Stimulated activated CD4-positive, alpha-beta T cell treated with anti-CD3 and anti-CD28 coated beads, TNF-alpha, amount 100 ng/mL, for 1 hour (primary cell): ENCODE data around the gene FZR1.
A peak's percentile ranks its signal among the peaks of the same experiment; 100 is the strongest.

Experiments
- DNase-seq, 3 donors: peaks; one replicate each; pipeline ENCODE4 v3.0.0-alpha.2; 2020; ENCODE audit warnings: low read depth in 3 of 3, low spot score in 1 of 3

The FZR1 gene

DNA sequence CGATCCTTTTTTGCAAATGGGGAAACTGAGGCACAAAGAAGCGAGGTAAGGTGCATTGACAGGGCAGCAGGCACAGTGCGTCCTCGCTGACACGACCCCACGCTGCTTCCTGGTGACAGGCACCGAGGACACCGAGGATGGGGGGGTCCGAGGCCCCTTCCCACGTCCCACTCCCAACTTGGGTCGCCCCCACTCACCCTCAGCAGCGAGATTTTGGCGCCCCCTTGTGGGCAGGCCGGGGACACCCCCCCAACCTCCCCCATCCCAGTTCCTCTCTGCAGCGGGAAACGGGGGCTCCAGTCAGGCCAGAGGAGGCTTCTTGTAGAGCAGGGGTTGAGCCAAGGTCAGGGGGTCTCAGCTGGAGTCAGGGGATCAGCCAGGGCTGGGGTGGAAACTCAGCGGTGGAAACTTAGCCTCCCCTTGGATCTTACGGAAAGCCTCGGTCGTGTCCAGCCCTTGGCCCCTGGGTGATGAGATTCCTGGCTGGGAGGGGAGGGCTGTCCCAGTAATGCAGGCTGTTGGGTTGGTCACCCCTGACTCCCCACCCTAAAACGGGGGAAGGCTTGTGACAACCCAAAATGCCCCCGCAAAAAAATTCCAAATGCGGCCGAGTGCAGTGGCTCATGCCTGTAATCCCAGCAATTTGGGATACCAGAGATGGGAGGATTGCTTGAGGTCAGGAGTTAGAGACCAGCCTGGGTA lies 34.0 kb upstream of the FZR1 start:
- peak in 1 of 3 donors; percentile 44 for DNase-seq

DNA sequence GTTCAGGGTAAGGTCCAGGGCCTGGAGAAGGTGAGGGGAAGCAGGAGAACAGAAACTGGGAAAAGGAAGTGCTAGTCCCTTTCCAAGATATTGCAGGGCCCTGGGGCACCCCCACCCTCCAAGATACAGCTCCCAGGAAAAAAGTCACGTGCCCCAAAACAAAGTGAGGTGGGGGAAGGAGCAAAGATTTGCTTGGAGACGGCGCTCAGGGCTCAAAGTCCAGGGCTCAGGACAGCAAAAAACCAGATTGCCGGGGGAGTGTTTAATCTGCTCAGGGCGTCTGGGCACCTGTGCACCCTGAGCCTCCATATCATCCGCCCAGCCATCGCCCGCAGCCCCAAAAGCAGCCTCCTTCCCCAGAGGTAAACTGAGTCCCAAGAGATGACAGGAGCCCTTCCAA lies 32.1 kb upstream of the FZR1 start:
- no peak for DNase-seq

DNA sequence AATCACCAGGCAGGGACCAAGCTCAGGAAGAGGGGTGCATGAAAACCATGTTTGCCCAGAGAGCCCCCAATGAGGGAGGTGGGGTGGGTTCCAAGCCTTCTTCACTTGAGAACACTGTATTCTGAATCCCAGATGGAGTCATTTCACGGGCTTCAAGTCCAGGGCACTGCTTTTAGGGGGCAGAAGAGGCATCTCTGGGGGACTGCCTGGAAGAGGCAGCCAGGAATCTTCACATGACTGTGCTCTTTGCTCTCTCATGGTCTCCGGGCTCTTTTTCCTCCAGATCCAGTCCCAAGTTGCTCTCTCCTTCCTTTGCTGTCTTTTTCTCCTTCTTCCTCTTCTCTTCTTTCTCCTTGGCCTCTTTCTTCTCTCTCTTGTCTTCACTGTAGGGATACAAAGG lies 31.5 kb upstream of the FZR1 start:
- DNase-seq: no peak

DNA sequence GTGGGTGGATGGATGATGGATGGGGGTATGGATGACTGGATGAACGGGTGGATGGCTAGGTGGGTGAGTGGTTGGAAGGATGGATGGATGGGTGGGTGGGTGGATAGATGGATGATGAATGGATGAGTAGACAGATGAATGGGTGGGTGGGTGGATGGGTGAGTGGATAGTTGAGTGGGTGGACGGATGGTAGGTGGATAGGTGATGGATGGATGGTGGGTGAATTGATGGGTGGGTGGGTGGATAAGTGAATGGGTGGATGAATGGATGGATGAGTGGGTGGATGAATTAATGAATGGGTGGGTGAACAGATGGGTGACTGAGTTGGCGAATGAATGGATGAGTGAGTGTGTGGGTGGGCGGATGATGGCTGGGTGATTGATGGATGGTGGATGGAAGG lies 30.7 kb upstream of the FZR1 start:
- DNase-seq: no peak

DNA sequence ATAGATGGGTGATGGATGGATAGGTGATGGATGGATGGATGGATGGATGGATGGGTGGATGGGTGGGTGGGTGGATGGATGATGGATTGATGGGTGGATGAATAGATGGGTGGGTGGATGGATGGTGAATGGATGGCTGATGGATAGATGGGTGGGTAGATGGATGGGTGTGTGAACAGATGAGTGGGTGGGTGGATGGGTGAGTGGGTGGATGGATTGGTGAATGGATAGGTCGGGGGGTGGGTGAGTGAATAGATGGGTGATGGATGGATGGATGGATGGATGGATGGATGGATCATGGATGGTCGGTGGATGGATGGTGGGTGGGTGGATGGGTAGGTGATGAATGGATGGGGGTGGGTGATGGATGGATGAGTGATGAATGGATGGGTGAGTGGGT lies 29.3 kb upstream of the FZR1 start:
- no peak for DNase-seq

DNA sequence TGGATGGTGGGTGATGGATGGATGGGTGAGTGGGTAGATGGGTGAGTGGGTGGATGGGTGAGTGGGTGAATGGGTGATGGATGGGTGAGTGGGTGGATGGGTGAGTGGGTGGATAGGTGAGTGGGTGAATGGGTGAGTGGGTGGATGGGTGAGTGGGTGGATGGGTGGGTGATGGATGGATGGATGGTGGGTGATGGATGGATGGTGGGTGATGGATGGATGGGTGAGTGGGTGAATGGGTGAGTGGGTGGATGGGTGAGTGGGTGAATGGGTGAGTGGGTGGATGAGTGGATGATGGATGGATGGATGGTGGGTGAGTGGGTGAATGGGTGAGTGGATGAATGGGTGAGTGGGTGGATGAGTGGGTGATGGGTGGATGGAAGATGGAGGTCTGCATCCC lies 28.6 kb upstream of the FZR1 start:
- DNase-seq: no peak

DNA sequence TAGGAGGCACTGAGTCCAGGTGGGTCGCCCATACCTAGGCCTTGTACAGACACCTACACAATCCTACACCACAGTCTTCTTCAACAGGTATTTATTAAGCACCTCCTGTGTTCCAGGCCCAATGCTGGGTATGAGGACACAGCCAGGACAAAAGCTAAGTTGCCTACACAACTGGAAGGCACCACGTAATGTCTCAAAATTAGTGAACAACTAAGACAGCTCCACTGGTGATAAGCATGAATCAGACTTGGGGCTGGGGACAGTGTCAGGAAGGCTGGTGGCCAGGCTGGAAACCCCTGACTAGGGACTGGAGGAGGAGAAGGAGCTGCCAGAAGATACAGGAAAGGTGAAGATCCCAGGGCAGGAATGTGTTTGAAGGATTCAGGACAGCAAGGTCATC lies 28.2 kb upstream of the FZR1 start:
- DNase-seq: no peak

DNA sequence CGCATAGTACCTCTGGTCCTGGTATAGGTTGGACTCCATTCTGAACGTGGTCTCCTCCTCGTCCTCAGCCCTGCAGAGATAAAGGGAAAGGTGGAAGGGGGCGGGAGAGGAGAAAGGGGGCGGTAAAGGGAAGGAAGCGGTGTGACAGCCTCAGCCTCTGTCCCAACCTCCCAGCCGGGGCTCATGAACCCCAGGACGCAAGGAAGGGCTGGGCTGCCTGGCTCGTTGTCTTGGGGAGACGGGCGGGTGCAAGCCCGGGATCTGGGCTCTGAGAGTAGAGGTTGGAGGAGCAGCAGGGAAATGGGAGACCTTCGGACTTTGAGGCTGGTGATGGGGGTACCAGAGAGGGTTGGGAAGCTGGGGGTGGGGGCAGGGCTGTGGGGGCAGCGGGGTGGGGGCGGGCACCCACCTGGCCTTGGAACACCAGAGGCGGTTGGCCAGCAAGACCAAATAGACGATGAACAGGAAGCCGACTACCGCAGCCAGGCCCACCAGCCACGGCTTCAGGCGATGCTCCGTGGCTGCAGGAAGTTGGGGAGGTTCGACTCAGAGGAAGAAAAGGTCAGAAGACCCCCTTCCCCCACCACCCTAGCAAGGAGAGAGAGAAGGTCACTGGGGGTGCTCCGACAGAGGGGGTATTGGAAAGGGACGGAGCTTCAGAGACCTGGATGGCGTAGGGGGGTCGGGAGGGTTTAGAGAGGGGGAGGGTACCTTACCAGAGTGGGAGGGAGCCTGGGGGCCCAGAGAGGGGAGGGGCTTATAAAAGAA lies 27.5 kb upstream of the FZR1 start:
- DNase-seq: no peak

DNA sequence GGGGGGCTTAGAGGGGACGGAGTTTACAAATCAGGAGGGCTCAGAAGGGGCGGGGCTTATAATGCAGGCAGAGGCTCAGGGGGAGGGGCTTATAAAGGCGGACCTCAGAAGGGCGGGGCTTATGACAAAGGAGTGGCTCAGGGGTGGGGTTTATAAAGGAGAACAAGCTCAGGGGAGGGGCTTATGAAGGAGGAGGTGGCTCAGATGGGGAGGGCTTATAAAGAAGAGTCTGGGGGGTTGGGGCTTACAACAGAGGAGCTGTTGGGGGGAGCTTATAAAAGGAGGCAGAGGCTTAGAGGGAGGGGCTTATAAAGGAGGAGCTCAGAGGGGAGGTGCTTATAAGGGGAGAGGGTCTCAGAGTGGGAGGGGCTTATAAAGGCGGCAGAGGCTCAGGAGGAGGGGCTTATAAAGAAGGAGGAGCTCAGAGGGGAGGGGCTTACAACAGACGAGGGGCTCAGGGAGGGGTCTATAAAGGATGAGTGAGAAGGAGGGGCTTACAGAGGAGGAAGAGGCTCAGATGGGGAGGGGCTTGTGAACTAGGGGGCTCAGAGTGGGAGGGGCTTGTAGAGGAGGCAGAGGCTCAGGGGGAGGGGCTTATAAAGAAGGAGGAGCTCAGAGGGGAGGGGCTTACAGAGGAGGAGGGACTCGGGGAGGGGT lies 26.8 kb upstream of the FZR1 start:
- DNase-seq: no peak

DNA sequence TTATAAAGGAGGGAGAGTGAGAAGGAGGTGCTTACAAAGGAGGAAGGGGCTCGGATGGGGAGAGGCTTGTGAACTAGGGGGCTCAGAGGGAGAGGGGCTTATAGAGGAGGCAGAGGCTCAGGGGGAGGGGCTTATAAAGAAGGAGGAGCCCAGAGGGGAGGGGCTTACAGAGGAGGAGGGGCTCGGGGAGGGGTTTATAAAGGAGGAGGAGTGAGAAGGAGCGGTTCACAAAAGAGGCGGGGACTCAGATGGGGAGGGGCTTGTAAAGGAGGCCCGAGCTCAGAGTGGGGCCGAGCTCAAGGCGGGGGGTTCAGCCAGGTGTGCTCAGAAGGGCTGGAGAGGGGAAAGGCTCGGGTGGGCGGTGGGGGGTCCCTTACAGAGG lies 26.3 kb upstream of the FZR1 start:
- no peak for DNase-seq

DNA sequence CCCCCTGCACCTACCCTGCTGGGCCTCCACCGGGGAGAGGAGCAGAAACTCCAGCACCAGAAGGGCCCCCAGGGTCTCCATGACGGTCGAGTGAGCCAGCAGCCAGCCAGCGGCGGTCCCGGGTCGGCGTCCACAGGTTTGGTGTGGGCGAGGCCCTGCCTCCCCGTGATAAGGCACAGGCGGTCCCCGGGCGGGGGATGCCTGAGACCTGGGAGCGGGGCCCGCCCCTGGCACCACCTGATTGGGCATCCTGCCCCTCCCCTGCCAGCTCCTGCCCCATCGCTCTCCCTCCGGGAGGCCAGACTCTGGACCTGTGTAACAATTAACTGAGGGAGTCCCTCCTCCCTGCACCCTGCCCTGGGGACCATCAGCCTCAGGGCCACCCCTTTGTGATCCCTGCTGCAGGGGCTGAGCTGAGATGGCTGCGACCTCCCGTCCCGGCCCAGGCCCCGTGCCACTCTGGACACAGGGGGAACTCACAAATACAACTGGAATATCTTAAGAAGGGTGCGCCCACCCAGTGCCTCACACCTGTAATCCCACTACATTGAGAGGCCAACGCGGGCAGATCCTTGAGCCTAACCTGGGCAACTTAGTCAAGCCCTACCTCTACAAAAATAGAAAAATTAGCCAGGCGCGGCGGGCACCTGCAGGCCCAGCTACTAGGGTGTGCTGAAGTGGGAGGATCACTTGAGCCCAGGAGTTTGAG lies 25.6 kb upstream of the FZR1 start, which contains the start of gene SMIM24:
Gene SMIM24, minus strand, starts transcription at position 143 of the 709 bp plus-strand sequence. Its CDS starts 62 bp downstream, at position 81.
- DNase-seq: no peak

DNA sequence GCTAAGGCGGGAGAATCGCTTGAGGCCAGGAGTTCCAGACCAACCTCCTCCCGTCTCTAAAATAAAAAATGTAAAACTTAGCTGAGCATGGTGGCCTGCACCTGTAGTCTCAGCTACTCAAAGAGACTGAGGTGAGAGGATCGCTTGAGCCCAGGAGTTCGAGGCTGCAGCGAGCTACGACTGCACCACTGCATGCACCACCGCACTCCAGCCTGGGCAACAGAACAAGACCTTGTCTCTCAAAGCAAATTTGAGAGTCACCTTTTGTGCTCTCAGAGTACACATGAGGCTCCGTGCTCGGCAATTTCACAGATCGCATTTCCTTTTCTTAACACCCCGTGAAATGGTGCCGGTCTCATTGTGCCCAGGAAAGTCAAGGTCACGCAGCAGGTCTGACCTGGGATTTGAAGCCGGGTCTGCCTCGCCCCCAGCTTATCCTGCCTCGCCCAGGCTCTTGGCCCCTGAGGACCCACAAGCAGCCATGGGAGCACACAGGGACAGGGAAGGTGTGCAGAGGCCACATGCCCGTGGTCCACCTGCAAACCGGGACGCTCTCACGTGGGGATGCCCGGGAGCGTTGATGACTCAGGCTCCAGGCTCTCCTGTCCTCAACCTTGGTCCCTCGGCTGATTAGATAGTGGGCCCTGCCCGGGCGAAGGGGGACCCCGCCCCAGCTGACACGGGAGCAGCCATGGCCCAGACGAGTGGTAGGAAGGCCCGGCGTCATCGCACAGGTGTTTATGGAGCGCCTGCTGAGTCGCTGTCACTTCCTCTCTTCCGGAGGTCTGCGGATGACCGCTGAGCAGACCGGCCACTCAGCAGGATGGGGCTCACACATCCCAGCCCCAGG lies 24.6 kb upstream of the FZR1 start:
- DNase-seq: no peak

DNA sequence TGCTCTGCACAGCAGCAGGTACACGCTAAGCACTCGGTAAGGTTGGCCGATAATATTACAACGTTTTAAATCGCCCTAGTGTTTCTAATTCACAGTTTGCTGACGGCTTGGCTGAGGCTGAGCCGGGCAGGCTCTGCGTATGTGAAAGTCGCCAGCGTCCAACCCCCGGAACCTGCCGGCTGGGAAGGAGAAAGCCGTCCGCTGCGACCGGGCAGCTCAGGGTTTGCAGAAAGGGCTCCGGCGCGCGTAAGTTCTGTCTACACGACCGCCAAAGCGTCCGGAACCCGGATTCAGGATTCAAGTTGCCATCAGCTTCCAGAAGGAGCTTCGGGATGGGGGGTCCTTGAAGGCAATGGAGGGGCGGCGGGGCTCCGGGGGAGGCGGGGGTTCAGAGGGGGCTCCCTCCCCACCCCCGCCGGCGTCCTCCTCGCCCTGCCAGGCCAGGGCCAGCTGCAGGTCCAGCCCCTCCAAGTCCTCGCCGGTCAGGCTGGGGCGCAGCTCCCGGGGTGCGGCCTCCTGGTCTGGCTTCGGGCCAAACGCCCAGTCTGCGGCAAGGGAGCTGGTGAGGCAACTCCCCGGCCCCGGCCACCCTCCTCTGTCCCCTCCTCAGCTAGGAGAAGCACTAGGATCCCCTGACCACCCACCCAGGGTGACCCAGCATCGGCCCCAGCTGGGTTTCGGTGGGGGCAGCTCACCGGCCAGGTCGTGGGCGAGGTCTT lies 23.4 kb upstream of the FZR1 start:
- no peak for DNase-seq

DNA sequence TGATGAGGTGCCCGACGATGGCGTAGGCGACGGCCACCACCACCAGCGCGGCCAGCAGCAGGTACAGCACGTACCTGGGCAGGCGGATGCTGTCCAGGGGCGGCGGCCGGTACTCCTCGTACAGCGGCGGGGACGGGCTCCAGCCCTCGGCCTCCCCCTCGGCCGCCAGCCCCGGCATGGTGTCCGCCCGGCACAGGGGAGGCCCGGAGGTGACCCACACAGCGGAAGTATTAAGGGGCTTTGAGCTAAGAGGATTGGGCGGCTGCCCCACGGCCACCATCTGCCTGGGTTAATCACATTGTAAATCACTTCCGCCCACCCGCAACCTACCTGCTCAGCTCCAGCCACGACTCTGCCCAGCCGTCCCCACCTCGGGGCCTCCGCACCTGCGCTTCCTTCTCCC lies 22.9 kb upstream of the FZR1 start, which contains the start of gene SMIM44:
Gene SMIM44, minus strand, starts transcription at position 216 of the 403 bp plus-strand sequence. Its CDS starts 38 bp downstream, at position 178.
- DNase-seq: no peak

DNA sequence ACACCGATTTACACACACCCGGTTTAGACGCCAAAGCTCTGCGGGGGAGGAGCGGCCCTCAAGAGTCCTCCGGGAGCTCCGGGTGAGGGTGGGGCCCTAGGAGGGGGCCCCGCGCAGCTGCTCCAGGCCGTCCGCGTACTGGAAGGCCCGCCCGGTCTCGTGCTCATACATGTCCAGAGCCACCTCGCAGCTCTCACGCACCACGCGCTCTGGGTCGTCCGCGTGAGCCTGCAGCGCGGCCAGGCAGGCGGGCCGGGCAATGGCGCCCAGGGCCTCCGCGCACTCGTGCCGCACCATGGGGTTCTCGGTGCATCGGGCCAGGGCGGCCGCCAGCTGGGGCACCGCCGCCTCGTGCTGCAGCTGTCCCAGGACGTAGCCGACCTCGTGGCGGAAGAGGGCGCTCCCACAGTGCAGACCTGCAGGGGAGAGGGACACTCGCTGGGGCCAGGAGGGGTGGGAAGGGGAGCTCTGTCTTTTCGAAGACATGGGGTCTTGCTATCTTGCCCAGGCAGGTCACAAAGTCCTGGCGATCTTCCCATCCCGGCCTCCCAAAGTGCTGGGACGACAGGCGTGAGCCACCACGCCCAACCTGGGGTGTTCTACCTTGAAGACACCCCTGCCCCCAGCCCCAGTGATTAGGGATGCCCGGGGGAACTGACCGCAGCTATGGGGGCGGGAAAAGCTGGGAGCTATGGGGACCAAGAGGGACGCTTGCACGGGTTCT lies 14.6 kb upstream of the FZR1 start:
- DNase-seq: no peak

DNA sequence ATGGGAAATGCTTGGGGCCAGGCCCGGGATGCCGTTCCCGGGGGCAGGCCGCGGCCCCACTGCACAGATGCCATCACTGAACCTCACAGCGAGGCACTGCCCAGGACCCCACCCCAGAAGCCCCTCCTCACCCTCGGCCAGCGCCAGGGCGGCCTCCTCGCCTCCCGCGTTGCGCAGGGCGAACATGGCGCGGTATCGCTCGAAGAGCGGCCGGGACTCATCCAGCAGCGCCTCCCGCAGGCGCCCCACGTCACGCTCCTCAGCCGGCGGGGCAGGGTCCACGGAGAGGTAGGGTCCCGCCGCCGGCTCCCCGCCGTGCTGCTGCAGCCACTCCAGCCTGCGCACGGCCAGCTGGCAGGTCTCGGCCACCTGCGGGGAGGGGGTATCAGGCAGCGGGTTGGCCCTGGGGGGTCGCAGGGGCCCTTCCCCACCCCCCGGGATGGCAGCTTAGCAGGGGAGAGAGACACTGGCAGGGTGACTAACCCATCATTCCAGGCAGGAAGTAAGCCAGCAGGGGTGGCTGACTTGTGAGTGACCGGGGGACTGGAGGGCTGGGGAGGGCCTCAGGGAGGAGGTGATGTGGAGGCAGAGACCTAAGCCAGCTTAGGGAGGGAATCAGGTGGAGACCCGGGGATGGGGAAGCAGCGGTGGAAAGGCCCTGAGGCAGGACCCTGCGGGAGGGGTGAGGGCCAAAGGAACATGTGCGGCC lies 13.8 kb upstream of the FZR1 start:
- DNase-seq: no peak

DNA sequence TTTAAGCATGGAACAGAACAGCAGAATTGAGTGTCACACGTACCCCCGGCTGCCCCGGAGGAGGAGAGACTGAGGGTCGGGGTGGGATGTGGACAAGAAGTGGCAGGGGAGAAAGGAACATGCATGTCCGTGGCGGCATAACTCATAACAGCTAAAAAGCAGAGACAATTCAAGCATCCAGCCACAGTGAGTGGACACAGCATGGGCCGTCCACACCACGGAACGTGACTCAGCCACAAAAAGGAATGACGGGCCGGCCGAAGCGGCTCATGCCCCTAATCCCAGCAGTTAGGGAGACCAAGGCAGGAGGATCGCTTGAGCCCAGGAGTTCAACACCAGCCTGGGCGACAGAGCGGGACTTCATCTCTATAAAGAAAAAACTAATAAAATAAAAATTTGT lies 13.2 kb upstream of the FZR1 start:
- DNase-seq: no peak

DNA sequence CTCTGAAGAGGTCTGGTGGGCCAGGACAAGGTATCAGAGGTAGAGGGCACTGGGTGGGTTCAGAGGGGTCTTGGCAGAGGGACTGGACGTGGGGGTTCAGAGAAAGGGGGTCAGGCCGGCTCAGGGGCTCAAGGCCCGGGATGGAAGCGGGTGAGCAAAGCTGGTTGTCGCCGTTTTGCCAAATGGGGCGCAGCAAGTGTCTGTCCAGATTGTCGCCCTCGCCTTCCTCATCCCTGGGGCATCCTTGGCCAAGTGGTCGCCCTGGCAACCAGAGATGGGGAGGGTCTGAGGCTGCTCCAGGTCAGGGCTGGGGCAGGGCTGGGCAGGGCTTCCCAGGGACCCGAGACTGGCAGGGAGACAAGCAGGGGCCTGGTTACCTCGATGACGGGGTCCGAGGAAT lies 12.5 kb upstream of the FZR1 start:
- DNase-seq: no peak

DNA sequence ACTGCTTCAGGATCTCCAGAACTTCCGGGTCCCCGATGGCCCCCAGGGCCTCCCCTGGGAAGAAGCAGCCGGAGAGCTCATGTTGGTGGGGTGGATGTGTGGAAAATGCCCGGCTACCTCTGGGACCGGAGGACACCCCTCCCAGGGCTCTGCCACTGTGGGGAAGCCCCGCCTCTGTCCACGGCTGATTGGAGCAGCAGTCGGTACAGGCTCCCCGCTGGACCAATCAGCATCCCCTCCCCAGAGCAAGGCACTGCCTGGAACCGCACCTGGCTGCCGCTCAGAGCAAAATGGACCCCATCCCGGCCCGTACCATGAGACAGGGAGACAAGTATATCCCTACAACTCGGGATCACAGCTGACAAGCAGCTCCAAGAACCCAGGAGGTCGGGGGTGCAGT lies 12.1 kb upstream of the FZR1 start:
- peak in 1 of 3 donors; percentile 24 for DNase-seq
